Glutamatergic neuron (in vitro differentiated cells): ENCODE results near the gene TMEM128. TPM values are rescaled to one million over a fixed set of nuclear protein-coding genes. Genes with fewer than 3 reads are reported as not detected.
"Not testable (repeated sequence)": the region's sequence is repeated elsewhere in the genome, so short reads cannot be mapped to it uniquely, and the experiment has no call there.

Source experiments
- DNase-seq: peaks from one replicate; pipeline ENCODE4 v3.0.0; 2022
- H3K27ac Mint-ChIP-seq: one replicate; pipeline ENCODE4 v1.8.0; 2020; ENCODE audit warnings: mild to moderate bottlenecking, mixed read lengths, inconsistent platforms; ENCODE audit not compliant: unreplicated experiment
- H3K27me3 Mint-ChIP-seq: one replicate; pipeline ENCODE4 v1.8.0; 2020; ENCODE audit warnings: mild to moderate bottlenecking, moderate library complexity, mixed read lengths, inconsistent platforms; ENCODE audit not compliant: unreplicated experiment
- H3K36me3 Mint-ChIP-seq: one replicate; pipeline ENCODE4 v1.8.0; 2020; ENCODE audit warnings: mild to moderate bottlenecking, mixed read lengths, inconsistent platforms; ENCODE audit not compliant: unreplicated experiment
- H3K4me1 Mint-ChIP-seq: one replicate; pipeline ENCODE4 v1.8.0; 2020; ENCODE audit warnings: mild to moderate bottlenecking, low read depth, mixed read lengths, inconsistent platforms; ENCODE audit not compliant: unreplicated experiment
- H3K4me3 Mint-ChIP-seq: one replicate; pipeline ENCODE4 v1.8.0; 2020; ENCODE audit warnings: mild to moderate bottlenecking, mixed read lengths, inconsistent platforms; ENCODE audit not compliant: unreplicated experiment
- H3K9me3 Mint-ChIP-seq: one replicate; pipeline ENCODE4 v1.8.0; 2020; ENCODE audit warnings: mild to moderate bottlenecking, moderate library complexity, mixed read lengths, inconsistent platforms; ENCODE audit not compliant: unreplicated experiment
- CTCF ChIP-seq: fragments of 200-600 bp; sonication (generic); IDR thresholded peaks from one replicate; pipeline ENCODE4 v1.5.0; 2021; ENCODE audit not compliant: partially characterized antibody, unreplicated experiment
- total RNA-seq: library from RNA; stranded (reverse); fragmentation: NEBNext Ultra II Directional; extraction: Animal tissue kit (Norgen Biotek cat#: 25700); gene quantifications from one replicate; pipeline ENCODE4 v1.2.1, GENCODE V29; 2021; ENCODE audit not compliant: unreplicated experiment

TMEM128 gene
- total RNA-seq, 1 donor from 2014 or later: 19.3 TPM

GRCh38 chr4:4256799-4257198 is 8.8 kb upstream of the TMEM128 start:
- H3K4me1 Mint-ChIP-seq: no peaks in the 10 kb centered on the region
- H3K27me3 Mint-ChIP-seq: no peaks in the 10 kb centered on the region
- H3K27ac Mint-ChIP-seq: no peak overlapping the region
- TF ChIP-seq CTCF: no peak
- H3K9me3 Mint-ChIP-seq: peaks cover 1% of the 10 kb centered on the region
- no peaks in the 10 kb centered on the region for H3K36me3 Mint-ChIP-seq
- no peak for DNase-seq
- H3K4me3 Mint-ChIP-seq: no peak overlapping the region

- no peaks in the 10 kb centered on the region for H3K36me3 Mint-ChIP-seq
- TF ChIP-seq CTCF: no peak
- no peak for DNase-seq
- H3K27ac Mint-ChIP-seq: no peak overlapping the region
- H3K4me3 Mint-ChIP-seq: no peak overlapping the region
- H3K4me1 Mint-ChIP-seq: no peaks in the 10 kb centered on the region
- H3K9me3 Mint-ChIP-seq: peaks cover 1% of the 10 kb centered on the region
- H3K27me3 Mint-ChIP-seq: no peaks in the 10 kb centered on the region
Observed at GRCh38 chr4:4254666-4255065, 6.6 kb upstream of the TMEM128 start.

- H3K4me3 Mint-ChIP-seq: no peak overlapping the region
- H3K36me3 Mint-ChIP-seq: no peaks in the 10 kb centered on the region
- H3K27ac Mint-ChIP-seq: no peak overlapping the region
- no peaks in the 10 kb centered on the region for H3K4me1 Mint-ChIP-seq
- TF ChIP-seq CTCF: no peak
- H3K9me3 Mint-ChIP-seq: peaks cover 1% of the 10 kb centered on the region
- DNase-seq: no peak
- no peaks in the 10 kb centered on the region for H3K27me3 Mint-ChIP-seq
Observed at GRCh38 chr4:4254199-4254598, 6.2 kb upstream of the TMEM128 start.

- H3K27ac Mint-ChIP-seq: no peak overlapping the region
- no peak for DNase-seq
- TF ChIP-seq CTCF: no peak
- H3K4me3 Mint-ChIP-seq: peak overlapping the region; percentile 55
- H3K9me3 Mint-ChIP-seq: peaks cover 5% of the 10 kb centered on the region
- H3K27me3 Mint-ChIP-seq: peaks cover 4% of the 10 kb centered on the region
- H3K36me3 Mint-ChIP-seq: peaks cover 6% of the 10 kb centered on the region
- peaks cover 13% of the 10 kb centered on the region for H3K4me1 Mint-ChIP-seq
Observed at GRCh38 chr4:4249866-4250265, 1.8 kb upstream of the TMEM128 start.

GRCh38 chr4:4249342-4249741 is 1.3 kb upstream of the TMEM128 start:
- not testable (repeated sequence) for H3K27me3 Mint-ChIP-seq, DNase-seq, H3K36me3 Mint-ChIP-seq, H3K9me3 Mint-ChIP-seq
- Mint-ChIP-seq H3K27ac (peak overlapping the region; percentile 98), H3K4me3 (peak overlapping the region; percentile 98), H3K4me1 (peaks cover 13% of the 10 kb centered on the region)

GRCh38 chr4:4248885-4249203 is 821 bp upstream of the TMEM128 start:
- peaks cover 4% of the 10 kb centered on the region for H3K27me3 Mint-ChIP-seq
- H3K36me3 Mint-ChIP-seq: peaks cover 6% of the 10 kb centered on the region
- DNase-seq: no peak
- H3K27ac Mint-ChIP-seq: peak overlapping the region; percentile 98
- H3K9me3 Mint-ChIP-seq: peaks cover 5% of the 10 kb centered on the region
- no peak for TF ChIP-seq CTCF
- peaks cover 13% of the 10 kb centered on the region for H3K4me1 Mint-ChIP-seq
- H3K4me3 Mint-ChIP-seq: peak overlapping the region; percentile 98
